K562 (cell line): ENCODE results near the gene ZBTB46. TPM values are rescaled to one million over a fixed set of nuclear protein-coding genes. Genes with fewer than 3 reads are reported as not detected.
A peak's percentile ranks its signal among the peaks of the same experiment; 100 is the strongest.

ENCODE experiments used
- ATAC-seq: fragments of 200-7000 bp; cut with Tn5 transposase; 3 replicates; pipeline ENCODE4 v1.9.1; 2020; ENCODE audit warnings: moderate library complexity
- BruUV-seq: library from RNA; stranded (reverse); fragments of 400-500 nt; replicated peaks from 2 replicates; lab custom pipeline; 2021; lab: Mats Ljungman, UMichigan
- CTCF ChIA-PET: fragments of 300-600 bp; formaldehyde crosslinking; extraction: SDS; loops from one replicate; lab custom pipeline; 2021; ENCODE audit warnings: low intra/inter-chr PET ratio; lab: Yijun Ruan, JAX
- POLR2A ChIA-PET: fragments of 300-600, 350-650 bp; sonication (Branson Sonifier 250); formaldehyde crosslinking; extraction: SDS; loops from one replicate; lab custom pipeline; 2021; ENCODE audit warnings: antibody characterized with exemption, inconsistent platforms; lab: Yijun Ruan, JAX
- DNase-seq, 4 experiments: peaks; one replicate each; pipeline versions ENCODE4 v3.0.0 to v3.0.0-alpha.2; 2011 to 2018; ENCODE audit warnings: low spot score in 3 of 4, mixed read lengths in 3 of 4; ENCODE audit errors: extremely low read depth in 1 of 4
- FAIRE-seq: peaks from 2 replicates; lab custom pipeline; 2011; peaks lifted over from hg19 to GRCh38; lab: Jason Lieb, UNC
- H2AFZ ChIP-seq: 2 replicates; pipeline ENCODE4 v1.6.0; 2011; ENCODE audit warnings: low read depth, low read length, control low read depth, inconsistent platforms
- H3K27ac ChIP-seq: fragments of 200-600 bp; 3 replicates; pipeline ENCODE4 v1.8.0; 2011; ENCODE audit warnings: low read depth, mild to moderate bottlenecking, control low read depth, inconsistent platforms, low read length, moderate library complexity, mixed read lengths; ENCODE audit errors: extremely low read depth
- H3K27me3 ChIP-seq, 2 experiments: fragments of 300-600 bp in 1 of 2; 2 replicates in 1 of 2; 3 replicates in 1 of 2; pipeline versions ENCODE4 v1.6.0 to v1.8.0; 2011; ENCODE audit warnings: inconsistent platforms in 2 of 2, low read length in 2 of 2, mild to moderate bottlenecking in 1 of 2, mixed read lengths in 1 of 2, moderate library complexity in 1 of 2; ENCODE audit not compliant: control insufficient read depth in 2 of 2, insufficient read depth in 2 of 2
- H3K36me3 ChIP-seq: fragments of 300-600 bp; 3 replicates; pipeline ENCODE4 v1.8.0; 2011; ENCODE audit warnings: mild to moderate bottlenecking, low read length, inconsistent platforms; ENCODE audit not compliant: control insufficient read depth, insufficient read depth
- H3K4me1 ChIP-seq, 2 experiments: fragments of 200-600 bp in 1 of 2; replicated peaks in 1 of 2; 2 replicates in 1 of 2; 3 replicates in 1 of 2; pipeline versions ENCODE4 v1.5.1 to v1.8.0; 2011; ENCODE audit warnings: inconsistent platforms in 2 of 2, low read length in 2 of 2, mild to moderate bottlenecking in 1 of 2, mixed read lengths in 1 of 2, moderate library complexity in 1 of 2; ENCODE audit not compliant: control insufficient read depth in 2 of 2, insufficient read depth in 2 of 2
- H3K4me2 ChIP-seq: 2 replicates; pipeline ENCODE4 v1.6.1; 2011; ENCODE audit warnings: low read length, control low read depth, inconsistent platforms, mixed read lengths; ENCODE audit not compliant: insufficient read depth
- H3K4me3 ChIP-seq: fragments of 200-600 bp; sonication (generic), shearing (Covaris generic); 2 replicates; pipeline ENCODE4 v1.5.1; 2016; ENCODE audit warnings: control low read depth, inconsistent platforms
- H3K79me2 ChIP-seq: fragments of 200-600 bp; 3 replicates; pipeline ENCODE4 v1.8.0; 2011; ENCODE audit warnings: low read length, inconsistent platforms; ENCODE audit not compliant: control insufficient read depth, insufficient read depth
- H3K9ac ChIP-seq, 2 experiments: 2 replicates each; pipeline versions ENCODE4 v1.6.0 to v1.6.1; 2011; ENCODE audit warnings: low read depth in 2 of 2, low read length in 2 of 2, control low read depth in 1 of 2, inconsistent platforms in 1 of 2, mild to moderate bottlenecking in 1 of 2, mixed read lengths in 1 of 2; ENCODE audit not compliant: insufficient read depth in 1 of 2
- H3K9me1 ChIP-seq: one replicate; pipeline ENCODE4 v1.6.0; 2011; ENCODE audit warnings: inconsistent platforms, mild to moderate bottlenecking, low read length, moderate library complexity; ENCODE audit not compliant: control insufficient read depth, insufficient read depth
- H3K9me3 ChIP-seq: replicated peaks from 2 replicates; pipeline ENCODE4 v1.5.1; 2011; ENCODE audit warnings: low read depth, low read length, inconsistent platforms; ENCODE audit not compliant: control insufficient read depth, insufficient read depth
- H4K20me1 ChIP-seq: replicated peaks from 2 replicates; pipeline ENCODE4 v1.6.1; 2011; ENCODE audit warnings: low read length, inconsistent platforms, mixed read lengths; ENCODE audit not compliant: control insufficient read depth, insufficient read depth
- BRD9 ChIP-seq: fragments of 450-650 bp; IDR thresholded peaks from 2 replicates; pipeline ENCODE4 v1.6.1; 2018; ENCODE audit warnings: low read depth; ENCODE audit not compliant: partially characterized antibody
- E2F3 ChIP-seq: fragments of 250-450 bp; sonication (Bioruptor Pico); IDR thresholded peaks from 2 replicates; pipeline ENCODE4 v1.4.0; 2020; ENCODE audit warnings: mild to moderate bottlenecking
- EGR1 ChIP-seq: fragments of 450-650 bp; conservative IDR thresholded peaks from 2 replicates; pipeline ENCODE4 v1.6.1; 2017; ENCODE audit warnings: mild to moderate bottlenecking
- ETV5 ChIP-seq: sonication (generic); formaldehyde crosslinking; IDR thresholded peaks from 2 replicates; pipeline ENCODE4 v1.4.0; 2020; ENCODE audit warnings: low read depth, mild to moderate bottlenecking, missing genetic modification reagents
- FOXK1 ChIP-seq: sonication (generic); formaldehyde crosslinking; IDR thresholded peaks from 2 replicates; pipeline ENCODE4 v1.8.0; 2022; ENCODE audit warnings: missing genetic modification reagents, mild to moderate bottlenecking, borderline replicate concordance
- HNRNPK ChIP-seq: fragments of 200-400 bp; formaldehyde crosslinking; IDR thresholded peaks from one replicate; pipeline ENCODE4 v1.6.1; 2018; ENCODE audit warnings: mild to moderate bottlenecking, low read depth, low read length; ENCODE audit not compliant: poor library complexity, severe bottlenecking
- MECOM ChIP-seq: fragments of 250-450 bp; sonication (Bioruptor Pico); IDR thresholded peaks from 2 replicates; pipeline ENCODE4 v1.8.0; 2022; ENCODE audit warnings: inconsistent platforms
- RBM39 ChIP-seq: fragments of 200-400 bp; formaldehyde crosslinking; optimal IDR thresholded peaks from 2 replicates; pipeline ENCODE3; 2018; ENCODE audit warnings: low read depth, low read length
- RNF2 ChIP-seq: sonication (generic); IDR thresholded peaks from 2 replicates; pipeline ENCODE4 v1.6.1; 2016
- SMC3 ChIP-seq: conservative IDR thresholded peaks from 2 replicates; pipeline ENCODE4 v1.6.1; 2011; ENCODE audit warnings: low read depth, low read length, improper control_type of control experiment; ENCODE audit not compliant: insufficient read depth
- WGBS: fragments of 100-300 bp; shearing (Covaris generic); methylation state at CpG from one replicate; pipeline ENCODE4 v1.1.6; 2016; ENCODE audit warnings: low coverage, mixed read lengths; ENCODE audit not compliant: insufficient coverage; ENCODE audit errors: missing lambda C conversion rate; 5-methylcytosine and 5-hydroxymethylcytosine counted together
- in situ Hi-C: fragments of 300-500 bp; cut with MboI; formaldehyde crosslinking; loops from 4 replicates; pipeline ENCODE4 v1.15.0; 2018; ENCODE audit warnings: inconsistent platforms, mixed read lengths
- intact Hi-C: fragments of 100-400 bp; cut with micrococcal nuclease; formaldehyde crosslinking; loops from 2 replicates; pipeline ENCODE4 v1.14.2; 2022
- polyA plus RNA-seq, 8 experiments: library from polyadenylated mRNA; depleted of rRNA in 4 of 8; stranded (reverse) in 5 of 8; unstranded in 3 of 8; fragments of >200 nt; fragmentation: Nextera tagmentation in 2 of 8; fragmentation: Illumina TruSeq in 1 of 8; extraction: Ambion mirVana in 2 of 8; extraction: Trizol in 1 of 8; gene quantifications; 2 replicates each; pipeline versions ENCODE4 v1.2.1 to v1.2.3, GENCODE V29; 2011 to 2014; ENCODE audit warnings: inconsistent platforms in 1 of 8, missing spikeins in 1 of 8
- total RNA-seq, 7 experiments: library from RNA; depleted of rRNA in 6 of 7; stranded (reverse); fragments of >200 nt in 6 of 7; fragmentation: Illumina TruSeq in 2 of 7; extraction: Trizol in 2 of 7; gene quantifications; 2 replicates each; pipeline versions ENCODE4 v1.2.1 to v1.2.3, GENCODE V29; 2011 to 2021; ENCODE audit warnings: low replicate concordance in 1 of 7
- TF ChIP-seq, protein P1 (sequence below): IDR thresholded peaks from 2 replicates; pipeline ENCODE4 v1.6.1; 2011; ENCODE audit not compliant: insufficient read length; ENCODE audit errors: extremely low read depth
- TF ChIP-seq, protein P2 (sequence below): fragments of 450-650 bp; IDR thresholded peaks from 2 replicates; pipeline ENCODE4 v1.6.1; 2017; ENCODE audit warnings: antibody characterized with exemption
- TF ChIP-seq, protein P3 (sequence below): sonication (generic); formaldehyde crosslinking; IDR thresholded peaks from 2 replicates; pipeline ENCODE4 v1.8.0; 2022; ENCODE audit warnings: mild to moderate bottlenecking, missing genetic modification reagents

Gene ZBTB46
- total and polyA plus RNA-seq, 9 of the 15 experiments (the other 6 are each of a cell fraction or from before 2014, with no cell fraction given), result 0.29 to 4.1 (median 1.1) TPM

DNA sequence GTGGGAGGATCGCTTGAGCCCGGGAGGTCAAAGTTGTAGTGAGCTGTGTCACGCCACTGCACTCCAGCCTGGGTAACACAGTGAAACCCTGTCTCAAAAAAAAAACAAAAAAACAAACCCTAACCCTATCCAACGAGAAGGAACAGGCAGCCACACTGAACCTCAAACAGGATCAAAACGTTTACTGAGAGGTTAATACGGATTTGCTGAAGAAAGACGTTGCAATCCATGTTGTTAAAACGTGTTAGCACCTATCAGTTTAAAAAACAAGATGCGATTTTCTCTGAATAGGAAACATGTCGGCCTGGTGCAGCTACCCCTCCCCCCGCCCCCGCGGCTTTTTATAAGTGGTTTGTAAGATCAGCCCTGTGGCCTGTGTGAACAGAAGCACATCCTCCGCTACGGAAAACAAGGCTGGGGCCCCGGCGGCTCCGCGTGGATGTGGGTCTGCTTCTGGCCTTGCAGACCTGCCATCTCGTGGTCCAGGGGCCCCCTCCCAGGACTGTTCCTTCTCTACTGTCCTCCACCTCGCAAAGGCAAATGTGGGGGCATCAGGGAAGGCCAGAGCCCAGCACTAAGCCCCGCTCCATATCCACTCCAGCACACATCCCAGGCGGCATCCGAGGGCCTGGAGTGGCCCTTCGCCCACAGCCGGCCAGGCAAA is 80.1 kb downstream of the ZBTB46 start:
- no peak overlapping the region for H3K4me3 ChIP-seq
- CTCF ChIA-PET, result no interaction called here
- in situ Hi-C loops, result no loop called here
- peak overlapping the region; percentile 58 for H3K4me2 ChIP-seq
- H4K20me1 ChIP-seq, result no peaks in the 10 kb centered on the region
- intact Hi-C loops, result no loop called here
- H3K9me1 ChIP-seq, result no peaks in the 10 kb centered on the region
- H2AFZ ChIP-seq, result peak overlapping the region; percentile 86
- H3K79me2 ChIP-seq, result no peaks in the 10 kb centered on the region
- no peaks in the 10 kb centered on the region for H3K9me3 ChIP-seq
- DNase-seq (peak in 3 of 4 experiments; percentile 45 to 55 (median 46)), ATAC-seq (peak; percentile 34), FAIRE-seq (peak; percentile 77)
- H3K9ac ChIP-seq, result peak overlapping the region in 1 of 2 experiments; percentile 75; a peak in 2 of 4 replicates
- peaks cover 9 to 68% of the 10 kb centered on the region in 2 experiments for H3K4me1 ChIP-seq
- peak overlapping the region; percentile 30; the same call in 2 of the 3 replicates for H3K27ac ChIP-seq
- POLR2A ChIA-PET, result interaction anchor here (0.6 to 1.4 kb wide), 3 partner anchors 10 to 54 kb away, joined by 3 to 5 read pairs (median 3); no protein-coding TSS in a partner anchor
- BruUV-seq, result no TSS peak
- no peaks in the 10 kb centered on the region for H3K36me3 ChIP-seq
- no peaks in the 10 kb centered on the region for H3K27me3 ChIP-seq
- WGBS, result 25% methylated on average over 23 of the region's 26 CpGs
- TF ChIP-seq FOXK1 (no peak), ETV5 (CRISPR knock-in tag) (no peak), E2F3 (CRISPR knock-in tag) (no peak), SMC3 (no peak), HNRNPK (no peak), MECOM (no peak), EGR1 (peak; percentile 67), RBM39 (no peak), RNF2 (no peak), BRD9 (no peak)
- TF ChIP-seq, protein P1, sequence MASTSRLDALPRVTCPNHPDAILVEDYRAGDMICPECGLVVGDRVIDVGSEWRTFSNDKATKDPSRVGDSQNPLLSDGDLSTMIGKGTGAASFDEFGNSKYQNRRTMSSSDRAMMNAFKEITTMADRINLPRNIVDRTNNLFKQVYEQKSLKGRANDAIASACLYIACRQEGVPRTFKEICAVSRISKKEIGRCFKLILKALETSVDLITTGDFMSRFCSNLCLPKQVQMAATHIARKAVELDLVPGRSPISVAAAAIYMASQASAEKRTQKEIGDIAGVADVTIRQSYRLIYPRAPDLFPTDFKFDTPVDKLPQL, result no peak
- TF ChIP-seq, protein P2, sequence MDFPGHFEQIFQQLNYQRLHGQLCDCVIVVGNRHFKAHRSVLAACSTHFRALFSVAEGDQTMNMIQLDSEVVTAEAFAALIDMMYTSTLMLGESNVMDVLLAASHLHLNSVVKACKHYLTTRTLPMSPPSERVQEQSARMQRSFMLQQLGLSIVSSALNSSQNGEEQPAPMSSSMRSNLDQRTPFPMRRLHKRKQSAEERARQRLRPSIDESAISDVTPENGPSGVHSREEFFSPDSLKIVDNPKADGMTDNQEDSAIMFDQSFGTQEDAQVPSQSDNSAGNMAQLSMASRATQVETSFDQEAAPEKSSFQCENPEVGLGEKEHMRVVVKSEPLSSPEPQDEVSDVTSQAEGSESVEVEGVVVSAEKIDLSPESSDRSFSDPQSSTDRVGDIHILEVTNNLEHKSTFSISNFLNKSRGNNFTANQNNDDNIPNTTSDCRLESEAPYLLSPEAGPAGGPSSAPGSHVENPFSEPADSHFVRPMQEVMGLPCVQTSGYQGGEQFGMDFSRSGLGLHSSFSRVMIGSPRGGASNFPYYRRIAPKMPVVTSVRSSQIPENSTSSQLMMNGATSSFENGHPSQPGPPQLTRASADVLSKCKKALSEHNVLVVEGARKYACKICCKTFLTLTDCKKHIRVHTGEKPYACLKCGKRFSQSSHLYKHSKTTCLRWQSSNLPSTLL, result no peak
- TF ChIP-seq, protein P3, sequence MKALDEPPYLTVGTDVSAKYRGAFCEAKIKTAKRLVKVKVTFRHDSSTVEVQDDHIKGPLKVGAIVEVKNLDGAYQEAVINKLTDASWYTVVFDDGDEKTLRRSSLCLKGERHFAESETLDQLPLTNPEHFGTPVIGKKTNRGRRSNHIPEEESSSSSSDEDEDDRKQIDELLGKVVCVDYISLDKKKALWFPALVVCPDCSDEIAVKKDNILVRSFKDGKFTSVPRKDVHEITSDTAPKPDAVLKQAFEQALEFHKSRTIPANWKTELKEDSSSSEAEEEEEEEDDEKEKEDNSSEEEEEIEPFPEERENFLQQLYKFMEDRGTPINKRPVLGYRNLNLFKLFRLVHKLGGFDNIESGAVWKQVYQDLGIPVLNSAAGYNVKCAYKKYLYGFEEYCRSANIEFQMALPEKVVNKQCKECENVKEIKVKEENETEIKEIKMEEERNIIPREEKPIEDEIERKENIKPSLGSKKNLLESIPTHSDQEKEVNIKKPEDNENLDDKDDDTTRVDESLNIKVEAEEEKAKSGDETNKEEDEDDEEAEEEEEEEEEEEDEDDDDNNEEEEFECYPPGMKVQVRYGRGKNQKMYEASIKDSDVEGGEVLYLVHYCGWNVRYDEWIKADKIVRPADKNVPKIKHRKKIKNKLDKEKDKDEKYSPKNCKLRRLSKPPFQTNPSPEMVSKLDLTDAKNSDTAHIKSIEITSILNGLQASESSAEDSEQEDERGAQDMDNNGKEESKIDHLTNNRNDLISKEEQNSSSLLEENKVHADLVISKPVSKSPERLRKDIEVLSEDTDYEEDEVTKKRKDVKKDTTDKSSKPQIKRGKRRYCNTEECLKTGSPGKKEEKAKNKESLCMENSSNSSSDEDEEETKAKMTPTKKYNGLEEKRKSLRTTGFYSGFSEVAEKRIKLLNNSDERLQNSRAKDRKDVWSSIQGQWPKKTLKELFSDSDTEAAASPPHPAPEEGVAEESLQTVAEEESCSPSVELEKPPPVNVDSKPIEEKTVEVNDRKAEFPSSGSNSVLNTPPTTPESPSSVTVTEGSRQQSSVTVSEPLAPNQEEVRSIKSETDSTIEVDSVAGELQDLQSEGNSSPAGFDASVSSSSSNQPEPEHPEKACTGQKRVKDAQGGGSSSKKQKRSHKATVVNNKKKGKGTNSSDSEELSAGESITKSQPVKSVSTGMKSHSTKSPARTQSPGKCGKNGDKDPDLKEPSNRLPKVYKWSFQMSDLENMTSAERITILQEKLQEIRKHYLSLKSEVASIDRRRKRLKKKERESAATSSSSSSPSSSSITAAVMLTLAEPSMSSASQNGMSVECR (CRISPR knock-in tag), result no peak
